Activated CD4-positive, alpha-beta memory T cell treated with anti-CD3 and anti-CD28 coated beads for 36 hours (primary cell): Measurements from ENCODE around the gene DYNLT3. TPM values are rescaled to one million over a fixed set of nuclear protein-coding genes. Genes with fewer than 3 reads are reported as not detected.
A peak's percentile ranks its signal among the peaks of the same experiment; 100 is the strongest.

Source experiments
- CTCF ChIA-PET: fragments of 350-600 bp; sonication (Branson Sonifier 250); formaldehyde crosslinking; loops from one replicate; lab custom pipeline; 2021; ENCODE audit warnings: antibody characterized with exemption, inconsistent platforms; lab: Charles Lee
- POLR2A ChIA-PET: fragments of 350-600 bp; sonication (Branson Sonifier 250); formaldehyde crosslinking; loops from one replicate; lab custom pipeline; 2021; ENCODE audit warnings: antibody characterized with exemption; lab: Charles Lee
- DNase-seq: peaks from one replicate; pipeline ENCODE4 v3.0.0-alpha.2; 2020
- H3K27ac Mint-ChIP-seq: one replicate; pipeline ENCODE4 v1.8.0; 2021; ENCODE audit warnings: mixed read lengths
- H3K27me3 Mint-ChIP-seq: one replicate; pipeline ENCODE4 v1.8.0; 2021; ENCODE audit warnings: mixed read lengths
- H3K36me3 Mint-ChIP-seq: one replicate; pipeline ENCODE4 v1.8.0; 2021; ENCODE audit warnings: mixed read lengths
- H3K4me1 Mint-ChIP-seq: one replicate; pipeline ENCODE4 v1.8.0; 2021; ENCODE audit warnings: low read depth, mixed read lengths
- H3K4me3 Mint-ChIP-seq: one replicate; pipeline ENCODE4 v1.8.0; 2021; ENCODE audit warnings: mild to moderate bottlenecking, mixed read lengths
- H3K9me3 Mint-ChIP-seq: one replicate; pipeline ENCODE4 v1.8.0; 2021; ENCODE audit warnings: mixed read lengths
- intact Hi-C: fragments of 100-400 bp; cut with micrococcal nuclease; formaldehyde crosslinking; loops from one replicate; pipeline ENCODE4 v1.15.1; 2023
- total RNA-seq, 2 experiments: library from RNA; stranded (reverse); gene quantifications; one replicate each; pipeline ENCODE4 v1.2.3, GENCODE V29; 2021

Gene DYNLT3
- 10 to 100 TPM; 27.2 to 27.7 TPM for total RNA-seq

- peaks cover 22% of the 10 kb centered on the region for H3K4me1 Mint-ChIP-seq
- ChIA-PET POLR2A (interaction anchor here (1.2 kb wide), 1 partner anchor 101 kb away, joined by 3 read pairs; no protein-coding TSS in a partner anchor), CTCF (interaction anchor here (1.0 to 1.4 kb wide), 2 partner anchors 102 kb away, joined by 3 to 9 read pairs; no protein-coding TSS in a partner anchor)
- peak within 1 kb of the TSS; percentile 70 for H3K4me3 Mint-ChIP-seq
- H3K36me3 Mint-ChIP-seq = peaks cover 2% of the 10 kb centered on the region
- no peaks in the 10 kb centered on the region for H3K9me3 Mint-ChIP-seq
- peak; percentile 87 for DNase-seq
- peak within 1 kb of the TSS; percentile 87 for H3K27ac Mint-ChIP-seq
- intact Hi-C loops = loop anchor here (1.0 to 10.0 kb wide), 3 partner anchors 25 to 128 kb away; no protein-coding TSS in a partner anchor
- no peaks in the 10 kb centered on the region for H3K27me3 Mint-ChIP-seq
These were observed at the start of gene DYNLT3 for GRCh38 chrX:37846934-37847732. Gene DYNLT3 (minus strand): TSS chrX:37847571. CDS start chrX:37847510, 61 bp downstream.

GRCh38 chrX:37896511-37896890, 49.1 kb upstream of the DYNLT3 start:
- ChIA-PET CTCF (no interaction called here), POLR2A (no interaction called here)
- intact Hi-C loops = no loop called here

GRCh38 chrX:37895795-37896510, 48.6 kb upstream of the DYNLT3 start:
- POLR2A ChIA-PET = no interaction called here
- CTCF ChIA-PET = no interaction called here
- no peaks in the 10 kb centered on the region for H3K36me3 Mint-ChIP-seq
- intact Hi-C loops = no loop called here
- H3K4me3 Mint-ChIP-seq = no peak overlapping the region
- no peaks in the 10 kb centered on the region for H3K9me3 Mint-ChIP-seq
- no peak for DNase-seq
- no peaks in the 10 kb centered on the region for H3K27me3 Mint-ChIP-seq
- no peaks in the 10 kb centered on the region for H3K4me1 Mint-ChIP-seq
- H3K27ac Mint-ChIP-seq = no peak overlapping the region

More at GRCh38 chrX:37896511-37896890, 49.1 kb upstream of the DYNLT3 start:
- DNase-seq = no peak
- H3K4me3 Mint-ChIP-seq = no peak overlapping the region
- no peaks in the 10 kb centered on the region for H3K27me3 Mint-ChIP-seq
- no peak overlapping the region for H3K27ac Mint-ChIP-seq
- H3K36me3 Mint-ChIP-seq = no peaks in the 10 kb centered on the region
- no peaks in the 10 kb centered on the region for H3K9me3 Mint-ChIP-seq
- H3K4me1 Mint-ChIP-seq = no peaks in the 10 kb centered on the region

GRCh38 chrX:37894725-37895124, 47.4 kb upstream of the DYNLT3 start:
- no peaks in the 10 kb centered on the region for H3K36me3 Mint-ChIP-seq
- no peak for DNase-seq
- CTCF ChIA-PET = no interaction called here
- POLR2A ChIA-PET = no interaction called here
- no peaks in the 10 kb centered on the region for H3K4me1 Mint-ChIP-seq
- intact Hi-C loops = no loop called here
- no peak overlapping the region for H3K4me3 Mint-ChIP-seq
- H3K9me3 Mint-ChIP-seq = no peaks in the 10 kb centered on the region
- H3K27me3 Mint-ChIP-seq = no peaks in the 10 kb centered on the region
- H3K27ac Mint-ChIP-seq = no peak overlapping the region

GRCh38 chrX:37888010-37888409, 40.6 kb upstream of the DYNLT3 start:
- no peaks in the 10 kb centered on the region for H3K36me3 Mint-ChIP-seq
- no peak for DNase-seq
- no peak overlapping the region for H3K27ac Mint-ChIP-seq
- H3K27me3 Mint-ChIP-seq = no peaks in the 10 kb centered on the region
- no peaks in the 10 kb centered on the region for H3K9me3 Mint-ChIP-seq
- intact Hi-C loops = no loop called here
- no peak overlapping the region for H3K4me3 Mint-ChIP-seq
- ChIA-PET CTCF (no interaction called here), POLR2A (interaction anchor here (0.7 kb wide), 1 partner anchor 9 kb away, joined by 3 read pairs; no protein-coding TSS in a partner anchor)
- no peaks in the 10 kb centered on the region for H3K4me1 Mint-ChIP-seq

GRCh38 chrX:37887347-37887746, 40.0 kb upstream of the DYNLT3 start:
- intact Hi-C loops = no loop called here
- ChIA-PET POLR2A (no interaction called here), CTCF (no interaction called here)
- no peaks in the 10 kb centered on the region for H3K36me3 Mint-ChIP-seq
- H3K4me1 Mint-ChIP-seq = no peaks in the 10 kb centered on the region
- H3K4me3 Mint-ChIP-seq = no peak overlapping the region
- no peak for DNase-seq
- no peaks in the 10 kb centered on the region for H3K9me3 Mint-ChIP-seq
- H3K27ac Mint-ChIP-seq = no peak overlapping the region
- no peaks in the 10 kb centered on the region for H3K27me3 Mint-ChIP-seq

GRCh38 chrX:37883196-37883595, 35.8 kb upstream of the DYNLT3 start:
- ChIA-PET POLR2A (no interaction called here), CTCF (no interaction called here)
- no peak for DNase-seq
- Mint-ChIP-seq H3K27me3 (peaks cover 1% of the 10 kb centered on the region), H3K27ac (no peak overlapping the region), H3K4me1 (no peaks in the 10 kb centered on the region), H3K9me3 (no peaks in the 10 kb centered on the region), H3K36me3 (no peaks in the 10 kb centered on the region), H3K4me3 (no peak overlapping the region)
- intact Hi-C loops = no loop called here

- intact Hi-C loops = no loop called here
- ChIA-PET POLR2A (no interaction called here), CTCF (no interaction called here)
- Mint-ChIP-seq H3K9me3 (no peaks in the 10 kb centered on the region), H3K36me3 (no peaks in the 10 kb centered on the region), H3K27ac (no peak overlapping the region), H3K4me3 (no peak overlapping the region), H3K4me1 (no peaks in the 10 kb centered on the region), H3K27me3 (peaks cover 3% of the 10 kb centered on the region)
- no peak for DNase-seq
These were observed 32.3 kb upstream of the DYNLT3 start for GRCh38 chrX:37879692-37880091.

GRCh38 chrX:37876716-37877115, 29.3 kb upstream of the DYNLT3 start:
- intact Hi-C loops = no loop called here
- Mint-ChIP-seq H3K4me3 (no peak overlapping the region), H3K36me3 (no peaks in the 10 kb centered on the region), H3K27me3 (peaks cover 4% of the 10 kb centered on the region), H3K9me3 (no peaks in the 10 kb centered on the region), H3K4me1 (no peaks in the 10 kb centered on the region), H3K27ac (no peak overlapping the region)
- POLR2A ChIA-PET = no interaction called here
- CTCF ChIA-PET = no interaction called here
- DNase-seq = no peak

GRCh38 chrX:37875675-37876074, 28.3 kb upstream of the DYNLT3 start:
- Mint-ChIP-seq H3K4me1 (no peaks in the 10 kb centered on the region), H3K36me3 (no peaks in the 10 kb centered on the region), H3K4me3 (no peak overlapping the region), H3K9me3 (no peaks in the 10 kb centered on the region), H3K27me3 (peaks cover 4% of the 10 kb centered on the region), H3K27ac (no peak overlapping the region)
- CTCF ChIA-PET = interaction anchor here (0.6 kb wide), 1 partner anchor 297 kb away, joined by 7 read pairs; no protein-coding TSS in a partner anchor
- DNase-seq = no peak
- POLR2A ChIA-PET = no interaction called here
- intact Hi-C loops = no loop called here

GRCh38 chrX:37873220-37873619, 25.8 kb upstream of the DYNLT3 start:
- H3K9me3 Mint-ChIP-seq = no peaks in the 10 kb centered on the region
- POLR2A ChIA-PET = no interaction called here
- CTCF ChIA-PET = no interaction called here
- intact Hi-C loops = no loop called here
- peaks cover 3% of the 10 kb centered on the region for H3K27me3 Mint-ChIP-seq
- DNase-seq = no peak
- no peak overlapping the region for H3K27ac Mint-ChIP-seq
- H3K36me3 Mint-ChIP-seq = no peaks in the 10 kb centered on the region
- H3K4me3 Mint-ChIP-seq = no peak overlapping the region
- H3K4me1 Mint-ChIP-seq = peaks cover under 1% of the 10 kb centered on the region

- intact Hi-C loops = loop anchor here (1.0 kb wide), 1 partner anchor 26 kb away; no protein-coding TSS in a partner anchor
- Mint-ChIP-seq H3K4me1 (peaks cover 7% of the 10 kb centered on the region), H3K36me3 (no peaks in the 10 kb centered on the region), H3K27ac (no peak overlapping the region), H3K9me3 (no peaks in the 10 kb centered on the region), H3K4me3 (no peak overlapping the region), H3K27me3 (peaks cover 2% of the 10 kb centered on the region)
- no peak for DNase-seq
- ChIA-PET POLR2A (no interaction called here), CTCF (no interaction called here)
These were observed 24.9 kb upstream of the DYNLT3 start for GRCh38 chrX:37872303-37872655.
